GM21576 (cell line): Measurements from ENCODE around the gene GOLGA6C.
A peak's percentile ranks its signal among the peaks of the same experiment; 100 is the strongest.
"Not testable (repeated sequence)": the region's sequence is repeated elsewhere in the genome, so short reads cannot be mapped to it uniquely, and the experiment has no call there.

Experiments
- ATAC-seq: cut with Tn5 transposase; IDR thresholded peaks from one replicate; pipeline ENCODE4 v1.9.1; 2021; ENCODE audit warnings: mild to moderate bottlenecking, moderate library complexity; ENCODE audit not compliant: unreplicated experiment

The GOLGA6C gene

DNA sequence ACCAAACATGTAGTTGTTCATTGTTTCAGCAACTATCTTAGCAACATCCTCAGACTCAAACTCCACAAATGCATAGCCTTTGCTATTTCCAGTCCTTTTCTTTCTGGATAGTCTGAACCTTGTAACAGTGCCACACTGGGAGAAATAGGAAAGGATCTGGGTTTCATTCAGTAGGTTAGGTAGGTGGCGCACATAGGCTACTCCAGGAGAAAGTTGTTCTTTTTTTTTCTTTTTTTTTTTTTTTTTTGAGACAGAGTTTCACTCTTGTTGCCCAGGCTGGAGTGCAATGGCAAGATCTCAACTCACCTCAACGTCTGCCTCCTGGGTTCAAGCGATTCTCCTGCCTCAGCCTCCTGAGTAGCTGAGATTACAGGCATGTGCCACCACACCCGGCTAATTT lies 5.8 kb upstream of the GOLGA6C start:
- not testable (repeated sequence) for ATAC-seq

GRCh38 chr15:75258620-75259343 lies 648 bp downstream of the GOLGA6C start:
- not testable (repeated sequence) for ATAC-seq

GRCh38 chr15:75259873-75260272 lies 1.7 kb downstream of the GOLGA6C start:
- ATAC-seq = not testable (repeated sequence)

DNA sequence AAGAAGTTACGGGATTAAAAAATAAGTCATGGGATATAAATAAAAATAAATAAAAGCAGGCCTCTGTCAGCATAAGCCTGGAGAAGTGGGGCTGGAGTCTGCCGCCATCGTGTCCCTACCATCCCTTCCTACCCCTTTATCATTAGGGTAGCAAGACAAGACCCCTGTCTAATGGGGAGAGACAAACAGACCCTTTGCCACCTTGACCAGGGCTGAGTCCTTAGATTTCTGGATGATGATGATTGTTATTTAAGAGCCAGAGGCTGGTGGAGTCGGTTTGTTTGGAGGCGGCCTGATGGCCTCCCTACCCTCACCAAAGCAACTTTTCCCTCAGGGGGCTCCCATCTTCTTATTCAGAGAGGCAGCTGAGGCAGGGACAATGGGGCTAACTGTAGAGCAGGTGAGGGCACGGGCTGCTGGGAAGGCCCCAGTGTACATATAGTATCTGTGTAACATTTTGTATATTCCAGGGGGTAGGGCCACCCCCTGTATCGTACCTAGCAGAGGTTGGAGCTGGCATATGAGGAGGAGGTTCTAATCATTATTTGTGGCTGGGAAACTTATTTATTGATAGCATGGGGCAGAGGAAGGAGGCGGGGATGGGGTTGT lies 15.7 kb downstream of the GOLGA6C start:
- ATAC-seq = not testable (repeated sequence)

GRCh38 chr15:75274509-75275107 lies 16.5 kb downstream of the GOLGA6C start:
- peak; percentile 75 for ATAC-seq

DNA sequence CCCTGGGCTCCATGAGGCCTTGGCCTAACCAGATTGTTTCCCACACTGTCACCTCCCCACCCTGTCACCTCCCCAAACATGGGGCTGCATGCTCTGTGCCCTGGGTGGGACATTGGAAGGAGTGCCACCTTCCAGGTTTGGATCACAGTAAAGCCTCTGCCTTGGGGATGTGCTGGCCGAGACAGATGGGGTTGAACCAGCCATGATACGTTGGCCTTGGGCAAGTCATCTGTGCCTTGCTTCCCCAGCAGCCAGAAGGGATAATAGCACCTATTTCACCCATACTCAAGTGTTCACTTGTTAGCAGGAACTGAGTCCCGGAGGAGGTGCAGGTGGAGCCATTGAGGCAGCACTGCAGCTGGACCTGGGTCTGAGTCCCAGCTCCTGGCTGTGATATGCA lies 17.5 kb downstream of the GOLGA6C start:
- ATAC-seq = not testable (repeated sequence)

- not testable (repeated sequence) for ATAC-seq
These were observed 20.4 kb downstream of the GOLGA6C start for GRCh38 chr15:75278497-75278896.

DNA sequence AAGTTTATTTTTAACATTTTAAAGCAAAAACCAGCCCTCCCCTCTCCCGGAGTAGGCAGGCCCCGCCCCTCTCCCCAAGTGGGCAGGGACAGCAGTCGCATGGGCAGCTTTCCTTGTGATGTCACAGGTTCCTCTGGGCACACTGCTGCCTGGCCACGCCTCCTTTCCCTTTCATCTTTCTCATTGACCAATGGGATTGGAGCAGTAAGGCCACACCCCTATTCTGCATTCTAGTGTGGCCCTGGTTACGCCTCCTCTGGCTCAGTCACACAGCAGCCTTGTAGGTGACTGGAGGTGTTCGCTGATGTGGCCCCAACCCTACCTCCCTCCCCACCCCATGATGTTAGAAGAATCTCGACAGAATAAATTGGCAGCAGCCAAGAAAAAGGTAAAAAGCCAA lies 24.4 kb downstream of the GOLGA6C start, which contains the start of gene GOLGA6D:
TSS of gene GOLGA6D (plus strand) at position 264 of the 400 bp plus-strand sequence. CDS start at position 305, 41 bp downstream.
- not testable (repeated sequence) for ATAC-seq

GRCh38 chr15:75284152-75284551 lies 26.0 kb downstream of the GOLGA6C start:
- not testable (repeated sequence) for ATAC-seq

DNA sequence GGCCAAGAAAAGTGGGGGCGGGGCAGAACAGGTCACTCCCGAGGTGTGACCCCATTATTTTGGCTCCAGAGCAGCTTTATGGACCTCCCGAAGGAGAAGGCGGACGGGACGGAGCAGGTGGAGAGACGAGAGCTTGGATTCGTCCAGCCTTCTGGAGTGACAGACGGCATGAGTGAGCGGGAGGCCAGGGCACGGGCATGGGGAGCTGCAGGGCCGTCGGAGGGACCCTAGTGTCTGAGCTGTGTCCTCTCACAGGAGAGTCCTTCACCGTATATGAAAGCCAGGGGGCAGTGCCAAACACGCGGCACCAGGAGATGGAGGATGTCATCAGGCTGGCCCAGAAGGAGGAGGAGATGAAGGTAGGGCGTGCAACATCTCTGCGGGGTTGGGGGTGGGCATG lies 35.5 kb downstream of the GOLGA6C start:
- not testable (repeated sequence) for ATAC-seq

GRCh38 chr15:75298541-75299310 lies 40.6 kb downstream of the GOLGA6C start:
- ATAC-seq = not testable (repeated sequence)

GRCh38 chr15:75299311-75299688 lies 41.2 kb downstream of the GOLGA6C start:
- ATAC-seq = not testable (repeated sequence)

DNA sequence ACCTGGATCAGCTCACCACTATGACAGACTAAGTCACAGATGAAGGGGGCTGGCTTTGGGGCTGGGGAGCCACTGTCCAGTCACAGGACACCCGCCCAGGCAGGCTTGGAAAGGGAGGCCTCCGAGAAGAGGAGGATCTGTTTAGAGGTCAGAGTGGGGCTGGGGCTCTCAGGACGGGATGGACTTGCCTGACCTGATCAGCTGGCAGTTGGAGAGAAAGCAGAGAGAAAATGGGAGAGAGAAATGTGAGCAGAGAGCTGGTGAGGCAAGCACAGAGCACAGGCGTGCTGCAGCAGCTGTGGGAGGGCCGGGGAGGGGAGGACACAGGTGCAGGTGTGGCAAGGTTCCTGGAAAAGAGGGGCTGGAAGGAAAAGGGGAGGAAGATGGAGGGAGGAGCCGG lies 41.9 kb downstream of the GOLGA6C start:
- ATAC-seq = not testable (repeated sequence)

DNA sequence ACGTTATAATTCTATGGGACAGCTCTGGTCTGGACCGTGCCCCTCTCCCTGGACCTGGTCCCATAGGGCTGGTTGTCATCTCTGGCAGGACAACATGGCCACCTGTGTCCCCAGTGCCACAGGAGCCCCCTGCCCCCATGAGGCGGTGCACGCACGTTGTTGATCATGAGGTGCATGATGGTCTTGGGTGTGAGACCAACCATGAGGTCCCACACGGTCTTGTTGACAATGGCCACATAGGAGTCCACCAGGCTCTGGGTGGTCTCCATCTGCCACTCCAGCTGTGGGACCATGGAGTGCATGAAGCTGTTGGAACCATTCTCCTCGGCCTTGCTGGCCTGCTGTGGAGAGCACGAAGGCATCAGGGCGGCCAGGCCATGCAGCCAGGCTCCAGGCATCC lies 44.2 kb downstream of the GOLGA6C start:
- ATAC-seq = no peak

DNA sequence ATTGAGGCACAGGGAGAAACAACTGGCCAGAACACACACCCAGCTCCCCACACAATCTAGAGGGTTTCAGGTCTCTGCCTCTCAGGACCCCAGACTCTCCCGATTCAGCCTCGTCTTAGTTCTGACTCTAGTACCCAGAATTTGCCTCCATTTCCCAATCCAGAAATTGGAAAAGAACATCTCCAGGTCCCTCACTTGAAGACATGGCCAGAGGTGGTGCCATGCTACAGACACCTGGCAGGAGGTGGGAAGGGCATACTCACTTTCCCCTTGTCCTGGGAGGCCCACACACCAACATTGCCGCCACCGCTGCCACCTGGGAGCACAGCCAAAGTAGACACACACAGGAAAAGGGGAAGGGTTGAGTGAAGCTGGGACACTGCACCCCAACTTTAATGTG lies 44.6 kb downstream of the GOLGA6C start:
- ATAC-seq = not testable (repeated sequence)

DNA sequence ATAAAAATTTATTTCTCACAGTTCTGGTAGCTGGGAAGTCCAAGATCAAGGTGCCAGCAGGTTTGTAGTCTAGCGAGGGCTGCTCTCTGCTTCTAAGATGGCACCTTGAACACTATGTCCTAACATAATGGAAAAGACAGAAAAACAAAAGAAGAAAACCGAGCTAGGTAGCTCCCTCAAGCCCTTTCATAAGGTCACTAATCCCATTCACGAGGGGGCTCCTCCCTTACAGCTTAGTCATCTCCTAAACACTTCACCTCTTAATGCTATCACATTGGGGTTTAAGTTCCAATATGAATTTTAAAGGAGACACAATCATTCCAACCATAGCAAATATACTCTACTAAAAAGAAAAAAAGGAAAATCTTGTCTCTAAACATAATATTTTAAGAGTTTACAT lies 48.1 kb downstream of the GOLGA6C start:
- ATAC-seq = no peak

GRCh38 chr15:75307778-75308390 lies 49.8 kb downstream of the GOLGA6C start:
- no peak for ATAC-seq

- no peak for ATAC-seq
These were observed 51.6 kb downstream of the GOLGA6C start for GRCh38 chr15:75309711-75310110.

DNA sequence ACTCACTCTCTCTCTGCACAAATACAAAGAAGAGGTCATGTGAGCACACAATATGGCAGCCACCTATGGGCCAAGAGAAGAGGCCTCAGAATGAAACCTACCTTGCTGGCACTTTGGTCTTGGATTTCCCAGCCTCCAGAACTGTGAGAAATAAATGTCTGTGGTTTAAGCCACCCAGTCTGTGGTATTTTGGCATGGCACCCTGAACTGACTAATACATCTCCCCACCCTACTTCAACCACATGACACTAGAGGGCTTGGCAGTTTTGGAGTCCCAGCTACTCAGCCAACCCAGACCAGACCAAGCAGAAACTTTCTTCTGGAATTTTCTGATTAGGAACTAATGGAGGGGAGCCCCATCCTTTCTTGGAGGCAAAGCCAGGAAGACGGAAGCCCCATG lies 54.4 kb downstream of the GOLGA6C start:
- not testable (repeated sequence) for ATAC-seq

DNA sequence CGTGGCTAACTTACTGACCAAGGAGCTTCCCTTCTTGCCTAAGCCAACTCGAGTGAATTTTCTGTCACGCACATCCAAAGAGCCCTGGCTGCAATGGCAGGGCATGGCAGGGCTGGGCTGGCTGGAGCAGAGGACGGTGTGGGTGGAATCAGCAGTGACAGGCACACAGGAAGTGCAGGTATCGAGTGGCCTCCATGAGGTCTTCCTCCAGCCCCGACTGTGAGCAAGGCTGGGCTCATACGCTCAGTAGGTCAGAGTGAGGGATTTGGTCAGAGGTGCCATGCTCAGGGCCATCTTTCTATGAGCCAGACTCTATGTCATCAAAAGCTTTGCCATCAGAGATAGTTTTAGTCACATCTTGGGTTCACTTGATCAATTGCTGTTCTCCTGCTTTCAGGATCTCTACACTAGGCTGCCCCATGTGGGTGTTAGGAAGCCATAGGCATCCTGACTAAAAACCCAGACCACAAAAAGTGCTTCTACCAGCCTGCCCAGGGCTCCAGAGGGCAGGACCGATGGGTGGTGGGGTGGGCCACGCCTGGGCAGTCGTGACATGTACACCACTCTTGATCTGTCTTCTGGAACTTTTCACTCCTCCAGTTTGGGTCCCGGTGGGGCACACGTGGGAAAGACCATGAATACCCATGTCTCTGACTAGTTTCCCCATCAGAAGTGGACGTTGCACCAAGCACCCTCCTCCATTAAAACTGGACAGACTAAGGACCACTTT lies 55.1 kb downstream of the GOLGA6C start:
- ATAC-seq = no peak
